GM21529 (cell line): ENCODE measurements around the gene SEPHS1.
"Not testable (repeated sequence)": the region's sequence is repeated elsewhere in the genome, so short reads cannot be mapped to it uniquely, and the experiment has no call there.

ENCODE experiments used
- ATAC-seq: cut with Tn5 transposase; IDR thresholded peaks from one replicate; pipeline ENCODE4 v1.9.1; 2021; ENCODE audit not compliant: unreplicated experiment

Gene SEPHS1

DNA sequence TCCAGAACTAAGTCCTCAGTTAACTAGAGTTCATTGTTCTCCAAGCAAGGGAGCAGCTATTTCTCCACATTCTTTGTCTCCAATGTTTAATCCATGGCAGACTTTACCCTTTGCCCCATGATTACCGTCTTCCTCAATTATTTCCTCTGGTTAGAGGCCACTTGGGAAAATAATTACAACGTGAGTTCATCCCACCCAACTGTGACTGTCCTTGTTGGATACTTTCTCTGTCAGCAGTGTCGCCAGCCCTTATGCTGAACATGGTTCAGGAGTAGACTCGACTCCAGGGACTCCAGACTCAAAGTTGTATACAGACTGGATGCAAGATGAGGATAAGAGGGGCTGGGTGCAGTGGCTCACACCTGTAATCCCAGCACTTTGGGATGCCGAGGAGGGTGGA, 17.1 kb upstream of the SEPHS1 start:
- no peak for ATAC-seq

DNA sequence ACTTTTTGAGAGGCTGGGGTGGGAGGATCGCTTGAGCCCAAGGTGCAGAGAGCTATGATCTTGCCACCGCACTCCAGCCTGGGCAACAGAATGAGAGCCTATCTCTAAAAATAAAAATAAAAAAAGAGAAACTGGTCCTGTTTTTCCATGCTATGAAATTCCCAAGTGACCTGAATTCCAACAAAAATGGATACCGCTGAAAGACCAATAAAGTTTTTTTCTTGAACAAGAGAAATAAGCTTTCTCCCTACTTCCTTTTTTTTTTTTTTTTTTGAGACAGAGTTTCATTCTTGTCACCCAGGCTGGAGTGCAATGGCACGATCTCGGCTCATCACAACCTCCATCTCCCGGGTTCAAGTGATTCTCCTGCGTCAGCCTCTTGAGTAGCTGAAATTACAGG, 12.5 kb upstream of the SEPHS1 start:
- ATAC-seq, result no peak

DNA sequence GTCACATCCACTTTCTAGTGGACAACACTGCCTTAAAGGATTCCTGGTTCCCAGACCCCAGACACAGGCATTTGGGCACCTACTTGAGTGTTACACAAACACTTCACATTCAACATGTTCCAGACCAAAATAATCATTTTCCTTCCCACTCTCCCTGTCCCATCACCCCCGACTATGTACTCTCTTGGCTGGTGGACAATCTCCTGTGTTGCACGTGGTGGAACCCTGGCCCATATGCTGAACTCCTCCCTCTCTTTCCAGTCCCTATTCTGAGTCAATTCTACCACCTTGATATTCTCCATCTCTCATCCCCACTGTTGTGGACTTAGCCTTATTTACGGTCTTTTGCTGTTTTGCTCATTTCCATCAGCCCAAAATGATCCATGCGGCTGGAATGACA, 8.3 kb upstream of the SEPHS1 start:
- no peak for ATAC-seq

DNA sequence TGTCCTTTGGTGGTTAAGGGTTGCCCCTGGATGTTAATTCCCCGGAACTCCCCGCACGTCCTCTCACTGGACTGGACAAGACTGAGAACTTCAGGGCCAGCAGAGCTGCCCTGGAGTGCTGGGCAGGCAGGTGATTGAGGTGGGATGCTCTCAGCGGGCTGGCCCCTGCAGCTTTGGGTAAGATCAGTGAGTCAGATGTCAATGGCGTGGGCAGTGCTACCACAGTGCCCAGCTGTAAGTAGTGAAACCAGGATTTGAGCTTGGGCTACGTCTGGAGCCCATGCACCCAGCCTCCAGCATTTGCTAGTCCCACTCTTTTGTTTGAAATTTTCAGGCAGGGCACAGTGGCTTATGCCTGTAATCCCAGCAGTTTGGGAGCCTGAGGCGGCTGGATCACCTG, 6.7 kb upstream of the SEPHS1 start:
- ATAC-seq, result no peak

DNA sequence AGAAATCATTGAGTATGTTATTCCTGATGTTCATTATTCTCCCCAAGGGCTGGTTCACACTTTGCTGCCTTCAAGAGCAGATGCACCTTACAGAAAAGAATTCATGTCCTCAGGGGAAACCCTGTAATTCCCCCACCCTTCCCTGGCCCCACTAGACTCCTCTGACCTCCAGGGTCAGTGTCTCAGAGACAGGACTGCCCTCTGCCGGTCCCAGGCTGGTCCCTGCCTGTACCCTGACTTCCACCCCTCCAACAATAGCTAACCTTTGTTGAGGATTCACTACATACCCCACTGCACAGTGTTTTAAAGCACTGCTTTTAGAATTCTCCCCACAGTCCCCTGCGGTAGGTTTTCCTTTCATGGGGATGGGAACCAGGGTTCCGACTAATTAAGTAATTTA, 4.4 kb upstream of the SEPHS1 start:
- peak; percentile 37 for ATAC-seq

DNA sequence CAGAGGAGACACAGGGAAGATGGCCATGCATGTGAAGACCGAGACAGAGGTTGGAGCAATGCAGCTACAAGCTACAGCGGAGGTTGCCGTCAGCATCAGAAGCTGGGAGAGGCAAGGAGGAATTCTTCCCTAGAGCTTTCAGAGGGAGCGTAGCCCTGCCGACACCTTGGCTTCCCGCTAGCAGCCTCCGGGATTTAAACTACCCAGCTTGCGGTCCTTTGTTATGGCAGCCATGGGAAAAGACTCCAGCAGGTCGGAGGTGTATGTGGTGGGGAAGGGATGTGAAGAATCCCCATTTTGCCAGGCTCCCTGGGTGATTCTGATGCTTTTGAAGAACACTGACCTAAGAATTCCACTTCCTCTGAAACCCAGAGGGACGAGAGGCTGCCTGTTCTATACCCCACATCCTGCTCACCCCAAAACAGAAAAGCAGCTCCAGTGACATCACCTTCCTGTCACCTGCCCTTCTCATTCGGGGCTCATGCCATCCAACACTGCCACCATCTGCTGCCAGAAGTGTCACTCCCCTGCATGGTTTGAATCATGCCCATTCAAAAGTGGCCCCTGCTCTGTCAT, 3.3 kb upstream of the SEPHS1 start:
- no peak for ATAC-seq

DNA sequence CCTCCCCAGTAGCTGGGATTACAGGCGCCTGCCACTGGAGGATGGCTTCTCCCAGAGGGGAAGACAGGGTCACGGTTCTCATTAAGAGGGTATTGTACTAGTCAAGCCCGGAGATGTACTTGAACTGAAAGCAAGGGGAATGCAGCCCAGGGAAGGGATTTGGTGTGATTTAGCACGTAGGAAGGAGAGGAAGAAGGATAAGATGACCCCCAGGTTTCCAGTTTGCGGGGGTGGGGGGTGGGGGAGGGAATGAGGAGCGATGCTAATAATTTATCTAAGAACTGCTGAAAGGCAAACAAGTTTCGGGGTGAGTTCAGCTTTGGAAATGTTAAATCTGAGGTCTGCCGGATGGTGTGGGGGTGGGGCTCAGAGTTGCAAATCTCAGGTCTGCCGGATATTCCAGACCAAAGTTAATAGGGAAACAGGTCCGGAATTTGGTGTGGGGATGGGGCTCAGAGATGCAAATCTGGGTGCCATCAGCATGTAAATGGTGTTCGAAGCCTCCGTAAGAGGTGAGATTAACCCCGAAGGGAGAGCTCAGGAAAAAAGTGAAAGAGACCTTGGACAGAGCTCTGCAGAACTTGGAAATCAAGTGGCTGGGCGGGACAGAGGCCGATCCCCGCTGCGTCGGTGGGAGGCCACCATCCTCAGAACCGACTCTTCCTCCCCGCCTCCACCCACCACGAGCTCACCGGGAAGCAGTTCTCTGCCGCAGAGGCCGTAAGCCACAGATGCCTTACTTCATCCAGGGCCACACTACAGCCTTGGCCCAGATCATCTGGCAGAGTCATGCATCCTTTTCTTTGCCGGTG, 1.6 kb upstream of the SEPHS1 start:
- ATAC-seq, result no peak

DNA sequence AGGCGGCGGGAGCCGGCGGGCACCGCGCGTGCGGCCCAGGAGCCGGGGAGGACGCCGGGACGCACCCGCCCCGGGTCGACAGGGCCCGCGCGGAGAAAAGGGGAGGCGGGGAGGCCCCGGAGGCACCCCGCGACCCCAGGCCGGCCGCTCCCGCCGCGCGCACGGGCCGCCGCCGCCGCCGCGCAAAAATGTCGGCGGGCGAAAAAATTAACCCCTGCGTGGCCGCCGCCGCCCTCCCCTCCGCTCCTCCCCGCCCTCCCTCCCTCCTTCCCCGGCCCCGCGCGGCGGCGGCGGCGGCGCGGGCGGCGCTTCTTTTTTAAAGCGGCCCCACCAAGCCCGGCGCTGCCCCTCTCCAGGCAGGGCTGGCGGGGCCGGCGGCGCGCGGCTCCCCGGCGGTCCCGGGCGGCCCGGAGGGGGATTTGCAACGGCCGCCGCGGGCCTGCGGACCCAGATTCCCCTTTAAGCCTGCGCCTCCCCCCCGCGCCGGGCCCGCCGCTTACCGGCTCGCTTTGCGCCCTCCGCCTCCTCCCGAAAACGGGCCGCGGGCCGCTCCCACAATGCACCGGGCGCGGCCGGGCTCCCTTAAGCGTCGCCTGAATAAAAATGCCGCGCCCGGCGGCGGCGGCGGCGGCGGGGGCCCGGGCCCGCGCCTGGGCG, 465 bp downstream of the SEPHS1 start:
- peak; percentile 45 for ATAC-seq

DNA sequence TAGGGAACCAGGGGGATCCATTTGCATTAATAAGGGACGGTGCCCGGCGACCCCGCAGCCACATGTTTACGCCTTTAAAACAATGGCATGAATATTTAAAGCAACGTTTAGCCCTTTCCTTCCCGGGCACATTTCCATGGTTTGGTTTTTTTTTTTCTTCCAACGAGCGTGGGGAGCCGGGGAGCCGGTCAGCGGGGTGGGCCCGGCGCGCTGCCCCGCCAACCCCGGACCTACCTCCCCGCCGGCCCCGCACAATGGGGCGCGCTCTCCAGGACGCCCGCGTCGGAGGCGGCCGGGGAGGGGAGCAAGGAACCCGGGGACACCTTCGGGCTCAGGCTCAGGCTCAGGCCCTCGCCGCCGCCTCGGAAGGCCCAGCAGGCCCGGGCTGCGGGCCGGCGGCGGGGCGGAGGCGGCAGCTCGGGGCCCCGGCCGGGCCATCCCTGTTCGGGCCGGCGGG, 1.0 kb downstream of the SEPHS1 start:
- peak; percentile 23 for ATAC-seq

DNA sequence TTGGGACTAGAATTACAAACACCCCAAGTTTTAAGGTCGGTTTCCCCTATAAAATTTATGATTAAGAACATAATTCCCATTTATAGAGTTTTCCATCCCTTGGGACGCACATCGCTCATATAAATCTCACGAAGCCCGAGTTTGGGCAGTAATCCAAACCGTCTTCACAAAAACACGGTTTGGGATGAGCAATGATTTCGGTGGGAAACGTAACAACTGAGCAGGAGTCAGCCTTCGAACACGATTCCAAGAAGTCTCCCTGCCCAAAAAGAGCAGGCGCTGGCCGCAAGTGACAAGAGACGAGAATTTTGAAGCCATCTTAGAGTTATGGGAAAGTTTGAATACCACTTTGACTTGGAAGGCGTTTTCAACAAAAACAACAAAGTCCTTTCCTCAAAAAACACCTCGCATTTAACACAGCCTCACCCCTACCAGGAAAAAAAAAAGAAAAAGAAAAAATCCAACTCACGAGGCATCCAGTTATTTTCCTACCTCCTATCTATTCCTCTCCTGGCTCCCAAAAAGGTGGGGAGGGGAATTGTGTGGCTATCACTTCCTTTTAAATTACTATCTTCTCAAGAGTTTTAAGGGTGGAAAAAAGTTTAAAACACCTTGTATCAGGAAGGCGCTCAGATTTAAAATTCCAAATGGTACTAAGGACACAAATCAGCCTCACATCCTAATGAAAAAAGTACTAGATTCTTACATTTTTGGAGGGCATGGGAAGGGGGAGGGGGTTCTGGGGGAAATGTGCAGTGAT, 1.6 kb downstream of the SEPHS1 start:
- ATAC-seq, result no peak

DNA sequence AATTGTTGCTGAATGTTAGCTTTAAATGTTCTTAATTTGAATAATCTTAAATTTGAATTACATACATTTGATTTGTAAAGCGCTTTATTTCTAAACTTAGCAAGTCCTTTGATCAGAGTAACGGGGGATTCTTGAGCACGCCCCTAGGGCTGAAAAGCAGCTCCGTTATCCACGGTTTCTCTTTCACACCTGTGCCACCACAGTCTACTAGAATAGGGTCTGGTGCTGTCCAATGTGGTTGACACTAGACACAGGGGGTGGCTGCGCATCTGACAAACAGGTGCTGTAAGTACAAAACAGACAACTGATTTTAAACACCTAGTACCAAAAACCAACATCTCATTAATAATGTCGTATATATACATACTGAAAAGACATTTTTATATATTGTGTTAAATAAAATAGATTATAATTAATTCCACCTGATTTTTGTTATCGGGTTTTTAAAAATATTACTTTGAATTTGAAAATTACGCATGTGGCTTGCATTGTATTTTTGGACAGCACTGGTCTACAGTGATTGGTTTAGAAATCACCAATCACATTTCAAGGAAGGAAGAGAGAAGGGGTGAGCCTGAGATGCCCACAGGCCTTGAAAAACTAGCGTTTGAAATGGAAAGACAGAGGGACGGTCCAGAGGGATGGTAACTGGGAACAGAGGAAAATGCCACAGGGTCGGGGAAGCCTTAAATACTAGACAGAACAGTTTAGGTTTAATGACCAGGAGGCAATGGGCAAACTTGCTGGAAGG, 7.3 kb downstream of the SEPHS1 start:
- ATAC-seq, result peak; percentile 87

DNA sequence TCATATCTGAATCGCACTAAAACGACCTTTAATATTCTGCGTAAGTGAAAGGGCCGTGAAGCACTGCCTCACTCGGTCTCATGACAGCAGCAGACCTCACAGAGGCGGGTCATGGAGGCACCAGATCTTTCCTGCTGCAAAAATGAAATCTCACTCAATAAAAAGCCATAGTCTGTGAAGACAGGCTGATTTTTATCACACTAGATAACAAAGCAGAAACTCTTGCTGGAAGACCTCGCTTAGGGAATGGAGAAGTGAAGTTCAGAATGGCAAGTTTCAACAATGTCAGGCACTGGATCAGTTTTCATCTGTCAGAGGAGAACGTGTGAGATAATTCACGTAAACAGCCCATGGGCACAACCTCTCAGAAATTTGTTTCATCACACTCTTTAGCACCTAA, 8.0 kb downstream of the SEPHS1 start:
- ATAC-seq, result no peak

DNA sequence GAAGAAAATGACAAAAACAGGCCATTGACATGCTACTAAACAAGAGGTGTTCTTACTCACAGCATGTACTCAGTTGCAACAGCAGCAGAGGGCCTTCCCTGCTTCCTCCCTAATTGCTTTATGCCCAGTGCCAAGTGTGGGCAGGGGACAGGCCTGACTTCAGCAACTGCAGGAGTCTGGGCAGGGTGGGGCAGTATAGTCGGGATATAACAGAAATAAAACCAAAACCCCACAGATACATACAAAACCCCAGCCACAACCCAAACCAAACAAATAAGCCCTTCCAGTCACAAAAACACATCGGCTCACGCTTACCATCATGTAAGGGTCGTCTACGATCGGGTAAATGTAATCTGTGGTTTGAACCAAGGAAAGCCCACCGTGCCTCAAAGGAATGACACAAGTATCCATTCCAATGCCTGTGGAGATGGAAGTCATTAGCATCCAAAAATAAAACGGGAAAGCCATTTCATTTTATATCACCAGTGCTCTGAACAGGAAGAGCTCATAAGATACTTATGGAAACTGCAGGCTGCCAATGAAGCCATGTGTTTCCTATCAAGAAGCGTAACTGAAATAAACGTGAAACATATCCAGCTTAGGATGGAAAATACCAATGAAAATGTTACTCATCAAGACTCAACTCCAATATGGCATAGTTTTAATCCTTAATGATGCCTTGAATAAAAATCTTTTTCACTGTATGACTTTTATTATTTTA, 9.5 kb downstream of the SEPHS1 start:
- no peak for ATAC-seq

DNA sequence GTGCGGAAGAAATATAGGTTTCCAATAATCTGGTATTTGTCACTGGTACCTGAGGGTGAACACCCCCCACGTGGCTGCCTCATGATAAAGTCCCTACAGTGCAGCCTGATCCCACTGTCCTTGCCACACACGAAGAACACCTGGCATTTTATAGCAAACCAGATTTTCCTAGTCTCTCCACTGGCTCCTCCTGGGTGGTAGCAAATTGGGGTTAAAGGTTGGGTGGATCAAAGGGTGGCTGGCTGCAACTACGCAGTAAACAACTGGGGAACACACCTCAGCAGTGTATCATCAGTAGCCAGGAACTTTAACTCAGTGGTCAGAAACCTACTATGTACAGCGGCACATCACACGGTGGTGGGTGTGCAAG, 10.3 kb downstream of the SEPHS1 start:
- ATAC-seq, result no peak

DNA sequence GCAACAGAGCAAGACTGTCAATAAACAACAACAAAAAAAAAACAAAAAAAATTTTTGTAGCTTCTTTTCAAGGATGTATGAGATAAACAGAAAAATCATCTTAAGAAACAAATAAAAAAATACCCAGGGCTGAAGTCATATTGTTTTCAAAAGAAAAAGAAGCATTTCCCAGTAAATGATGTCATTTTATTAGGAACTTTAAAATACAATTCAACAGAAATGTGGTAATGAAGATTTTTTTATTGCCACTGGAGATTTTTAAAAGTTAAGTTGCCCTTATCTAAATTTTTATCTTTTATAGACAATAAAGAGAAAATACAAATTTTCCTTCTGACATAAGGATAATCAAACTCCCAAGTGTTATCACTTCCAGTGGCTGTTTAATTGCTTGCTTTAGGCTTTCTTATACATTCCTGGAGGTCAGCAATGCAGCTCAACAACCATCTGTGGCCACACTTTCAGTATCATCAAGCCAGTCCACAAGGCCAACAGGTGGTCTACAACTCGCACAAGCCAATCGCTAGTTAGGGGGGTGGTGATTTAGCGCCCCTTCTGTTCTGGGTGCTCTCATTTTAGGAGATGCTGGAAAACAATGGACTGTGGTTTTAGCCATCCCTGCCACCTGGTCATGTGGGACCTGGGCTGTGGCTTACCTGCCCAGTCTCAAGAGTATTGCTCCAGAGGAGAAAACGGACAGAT, 10.8 kb downstream of the SEPHS1 start:
- ATAC-seq, result no peak

DNA sequence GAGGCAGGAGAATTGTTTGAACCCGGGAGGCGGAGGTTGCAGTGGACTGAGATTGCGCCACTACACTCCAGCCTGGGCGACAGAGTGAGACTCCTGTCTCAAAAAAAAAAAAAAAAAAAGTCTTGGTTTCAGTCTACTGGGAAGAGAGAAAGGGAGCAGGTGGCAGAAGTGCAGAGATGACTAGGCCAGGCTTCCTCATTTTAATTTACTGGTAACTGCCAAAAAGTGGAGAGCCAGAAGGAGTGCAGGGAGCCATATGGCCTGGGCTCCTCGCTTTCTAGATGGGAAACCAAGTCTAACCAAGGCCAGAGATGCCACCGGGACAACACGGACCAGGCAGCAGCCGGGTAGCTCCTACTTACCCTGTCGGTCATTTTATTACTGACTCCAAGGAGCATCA, 12.2 kb downstream of the SEPHS1 start:
- peak; percentile 56 for ATAC-seq

DNA sequence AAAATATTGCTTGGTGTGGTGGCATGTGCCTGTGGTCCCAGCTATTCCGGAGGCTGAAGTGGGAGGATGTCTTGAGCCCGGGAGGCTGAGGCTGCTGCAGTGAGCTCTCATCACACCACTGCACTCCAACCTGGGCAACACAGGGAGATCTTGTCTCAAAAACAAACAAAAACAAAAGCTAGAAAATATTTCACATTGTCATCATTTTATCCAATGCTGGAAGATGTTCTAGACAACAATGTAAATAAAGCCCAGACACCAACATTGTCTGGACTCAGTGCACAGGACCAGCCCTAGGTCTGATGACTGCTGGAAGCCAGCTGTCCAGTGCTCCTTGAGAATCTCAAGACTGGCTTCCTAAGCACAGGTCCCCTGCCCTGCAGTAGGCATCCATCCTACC, 13.5 kb downstream of the SEPHS1 start:
- no peak for ATAC-seq

DNA sequence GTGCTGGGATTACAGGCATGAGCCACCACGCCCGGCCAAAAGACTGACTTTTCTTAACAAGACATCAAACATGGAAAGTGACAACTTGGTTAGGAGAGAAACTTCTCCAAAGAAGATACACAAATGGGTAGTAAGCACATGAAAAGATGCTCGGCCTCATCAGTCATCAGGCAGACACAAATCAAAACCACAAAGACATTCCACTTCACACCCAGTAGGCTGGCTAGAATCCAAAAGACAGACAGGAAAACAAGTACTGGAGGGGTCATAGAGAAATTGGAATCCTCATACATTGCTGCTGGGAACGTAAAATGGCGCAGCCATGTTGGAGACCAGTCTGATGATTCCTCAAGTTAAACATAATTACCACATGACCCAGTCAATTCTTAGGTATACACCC, 16.4 kb downstream of the SEPHS1 start:
- ATAC-seq, result no peak

DNA sequence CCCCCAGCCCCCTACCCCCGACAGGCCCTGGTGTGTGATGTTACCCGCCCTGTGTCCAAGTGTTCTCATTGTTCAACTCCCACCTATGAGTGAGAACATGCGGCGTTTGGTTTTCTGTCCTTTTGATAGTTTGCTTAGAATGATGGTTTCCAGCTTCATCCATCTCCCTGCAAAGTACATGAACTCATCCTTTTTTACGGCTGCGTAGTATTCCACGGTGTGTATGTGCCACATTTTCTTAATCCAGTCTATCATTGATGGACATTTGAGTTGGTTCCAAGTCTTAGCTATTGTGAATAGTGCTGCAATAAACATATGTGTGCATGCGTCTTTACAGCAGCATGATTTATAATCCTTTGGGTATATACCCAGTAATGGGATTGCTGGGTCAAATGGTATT, 17.1 kb downstream of the SEPHS1 start:
- ATAC-seq, result not testable (repeated sequence)

DNA sequence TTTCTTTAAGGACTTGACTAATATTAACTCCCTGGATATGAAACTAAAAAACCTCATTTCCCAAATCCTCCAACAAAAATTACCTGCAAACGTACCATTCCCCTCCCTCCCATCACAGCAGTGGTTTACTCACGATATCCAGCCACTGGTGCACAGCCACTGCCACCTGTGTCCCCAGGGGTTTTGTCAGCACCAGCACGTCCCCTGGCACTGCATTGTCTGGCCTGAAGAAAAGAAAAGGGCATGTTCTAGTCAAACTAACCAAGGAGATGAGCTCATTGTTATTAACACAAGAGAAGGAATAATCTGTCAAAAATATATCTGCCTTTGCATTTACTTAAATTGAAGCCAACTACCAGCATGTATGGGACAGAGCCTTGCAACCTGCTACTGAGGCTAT, 18.5 kb downstream of the SEPHS1 start:
- ATAC-seq, result no peak
